B cell (primary cell): ENCODE measurements around the gene UTP25. TPM values are rescaled to one million over a fixed set of nuclear protein-coding genes. Genes with fewer than 3 reads are reported as not detected.

Source experiments
- ATAC-seq: fragments of 200-7000 bp; cut with Tn5 transposase; one replicate; pipeline ENCODE4 v1.10.0; 2021; ENCODE audit warnings: low read depth, mild to moderate bottlenecking, moderate number of reproducible peaks, moderate library complexity
- CTCF ChIA-PET: fragments of 350-600 bp; sonication (Branson Sonifier 250); formaldehyde crosslinking; loops from one replicate; lab custom pipeline; 2021; ENCODE audit warnings: antibody characterized with exemption, inconsistent platforms; lab: Charles Lee
- POLR2A ChIA-PET: fragments of 350-600 bp; sonication (Branson Sonifier 250); formaldehyde crosslinking; loops from one replicate; lab custom pipeline; 2021; ENCODE audit warnings: antibody characterized with exemption; lab: Charles Lee
- DNase-seq: peaks from one replicate; pipeline ENCODE4 v3.0.0; 2013
- H2AFZ ChIP-seq: 2 replicates; pipeline ENCODE4 v1.6.1; 2012; ENCODE audit warnings: mild to moderate bottlenecking, low read depth, low read length; ENCODE audit not compliant: insufficient read depth, poor library complexity, severe bottlenecking
- H3K27ac ChIP-seq, 2 donors: 1 replicate in 1 of 2; 2 replicates in 1 of 2; pipeline ENCODE4 v1.5.1; 2012 to 2013; ENCODE audit warnings: low read length in 2 of 2, mild to moderate bottlenecking in 2 of 2, moderate library complexity in 1 of 2
- H3K27me3 ChIP-seq, 4 experiments: fragments of 200-600 bp in 1 of 4; sonication (generic) in 1 of 4; replicated peaks in 1 of 4; 1 replicate in 2 of 4; 2 replicates in 2 of 4; pipeline versions ENCODE4 v1.6.1 to v1.7.0; 2013 to 2016; ENCODE audit warnings: low read length in 3 of 4, mild to moderate bottlenecking in 2 of 4, mixed read lengths in 1 of 4, moderate library complexity in 1 of 4; ENCODE audit not compliant: insufficient read depth in 4 of 4, control insufficient read depth in 3 of 4; ENCODE audit errors: control extremely low read depth in 1 of 4
- H3K36me3 ChIP-seq, 2 experiments: replicated peaks in 1 of 2; 1 replicate in 1 of 2; 2 replicates in 1 of 2; pipeline versions ENCODE4 v1.6.1 to v1.7.1; 2013; ENCODE audit warnings: low read length in 1 of 2; ENCODE audit not compliant: insufficient read depth in 2 of 2, control insufficient read depth in 1 of 2; ENCODE audit errors: control extremely low read depth in 1 of 2, extremely low read depth in 1 of 2
- H3K4me1 ChIP-seq, 2 donors: fragments of 200-600 bp in 1 of 2; sonication (generic) in 1 of 2; 1 replicate in 1 of 2; 2 replicates in 1 of 2; pipeline versions ENCODE4 v1.5.1 to v1.6.1; 2013 to 2017; ENCODE audit warnings: low read length in 2 of 2; ENCODE audit not compliant: control insufficient read depth in 2 of 2, insufficient read depth in 2 of 2
- H3K4me2 ChIP-seq: replicated peaks from 2 replicates; pipeline ENCODE3; 2012; ENCODE audit warnings: mild to moderate bottlenecking, low read depth, low read length; ENCODE audit not compliant: poor library complexity, severe bottlenecking
- H3K4me3 ChIP-seq, 5 experiments: fragments of 200-600 bp in 1 of 5; sonication (generic) in 1 of 5; 1 replicate in 3 of 5; 2 replicates in 2 of 5; pipeline versions ENCODE4 v1.5.1 to v1.7.0; 2011 to 2016; ENCODE audit warnings: low read length in 4 of 5, mild to moderate bottlenecking in 4 of 5, low read depth in 2 of 5, control low read depth in 1 of 5, moderate library complexity in 1 of 5; ENCODE audit not compliant: insufficient read depth in 1 of 5; ENCODE audit errors: control extremely low read depth in 1 of 5, extremely low read depth in 1 of 5
- H3K79me2 ChIP-seq: fragments of 200-600 bp; sonication (generic); one replicate; pipeline ENCODE4 v1.6.0; 2016; ENCODE audit warnings: low read length; ENCODE audit not compliant: control insufficient read depth, insufficient read depth
- H3K9ac ChIP-seq: fragments of 200-600 bp; sonication (generic); 2 replicates; pipeline ENCODE4 v1.6.1; 2017; ENCODE audit warnings: mild to moderate bottlenecking, low read length, moderate library complexity
- H3K9me3 ChIP-seq, 3 donors: one replicate each; pipeline versions ENCODE4 v1.6.1 to v1.7.1; 2013; ENCODE audit warnings: low read length in 2 of 3; ENCODE audit not compliant: control insufficient read depth in 2 of 3, insufficient read depth in 1 of 3; ENCODE audit errors: control extremely low read depth in 1 of 3
- H4K20me1 ChIP-seq: 2 replicates; pipeline ENCODE4 v1.6.0; 2012; ENCODE audit warnings: mild to moderate bottlenecking, low read length; ENCODE audit not compliant: insufficient read depth, control insufficient read depth, poor library complexity, severe bottlenecking
- H3K27ac Mint-ChIP-seq: one replicate; pipeline ENCODE4 v1.8.0; 2021; ENCODE audit warnings: mixed read lengths
- H3K27me3 Mint-ChIP-seq: one replicate; pipeline ENCODE4 v1.8.0; 2021; ENCODE audit warnings: mixed read lengths
- H3K4me1 Mint-ChIP-seq: one replicate; pipeline ENCODE4 v1.8.0; 2021; ENCODE audit warnings: mixed read lengths
- H3K4me3 Mint-ChIP-seq: one replicate; pipeline ENCODE4 v1.8.0; 2021; ENCODE audit warnings: mixed read lengths
- H3K9me3 Mint-ChIP-seq: one replicate; pipeline ENCODE4 v1.8.0; 2022; ENCODE audit warnings: mixed read lengths; ENCODE audit not compliant: insufficient read depth
- CTCF ChIP-seq: fragments of 200-600 bp; IDR thresholded peaks from one replicate; pipeline ENCODE4 v1.8.0; 2022; ENCODE audit warnings: antibody characterized with exemption, mild to moderate bottlenecking
- EZH2 ChIP-seq: IDR thresholded peaks from 2 replicates; pipeline ENCODE4 v1.6.1; 2012; ENCODE audit warnings: borderline replicate concordance, low read depth, mild to moderate bottlenecking, moderate library complexity, low read length; ENCODE audit not compliant: insufficient read depth, poor library complexity, severe bottlenecking
- WGBS: methylation state at CpG from one replicate; pipeline ENCODE4 v1.1.5; 2013; ENCODE audit warnings: missing lambda C conversion rate; ENCODE audit not compliant: insufficient coverage; 5-methylcytosine and 5-hydroxymethylcytosine counted together
- intact Hi-C: fragments of 100-400 bp; cut with micrococcal nuclease; formaldehyde crosslinking; loops from one replicate; pipeline ENCODE4 v1.10.0; 2022
- polyA plus RNA-seq: library from polyadenylated mRNA; depleted of rRNA; stranded (reverse); fragments of >200 nt; gene quantifications from 2 replicates; pipeline ENCODE4 v1.2.3, GENCODE V29; 2012
- total RNA-seq, 2 donors: library from RNA; stranded (reverse); fragments of 120-200 nt in 1 of 2; gene quantifications; 1 replicate in 1 of 2; 2 replicates in 1 of 2; pipeline versions ENCODE4 v1.2.3 to v1.2.4, GENCODE V29; 2013 to 2022

The UTP25 gene
- total and polyA plus RNA-seq, 2 donors (not counting 1 experiment from before 2014, with no cell fraction given) = 6.2 to 16.6 TPM

DNA sequence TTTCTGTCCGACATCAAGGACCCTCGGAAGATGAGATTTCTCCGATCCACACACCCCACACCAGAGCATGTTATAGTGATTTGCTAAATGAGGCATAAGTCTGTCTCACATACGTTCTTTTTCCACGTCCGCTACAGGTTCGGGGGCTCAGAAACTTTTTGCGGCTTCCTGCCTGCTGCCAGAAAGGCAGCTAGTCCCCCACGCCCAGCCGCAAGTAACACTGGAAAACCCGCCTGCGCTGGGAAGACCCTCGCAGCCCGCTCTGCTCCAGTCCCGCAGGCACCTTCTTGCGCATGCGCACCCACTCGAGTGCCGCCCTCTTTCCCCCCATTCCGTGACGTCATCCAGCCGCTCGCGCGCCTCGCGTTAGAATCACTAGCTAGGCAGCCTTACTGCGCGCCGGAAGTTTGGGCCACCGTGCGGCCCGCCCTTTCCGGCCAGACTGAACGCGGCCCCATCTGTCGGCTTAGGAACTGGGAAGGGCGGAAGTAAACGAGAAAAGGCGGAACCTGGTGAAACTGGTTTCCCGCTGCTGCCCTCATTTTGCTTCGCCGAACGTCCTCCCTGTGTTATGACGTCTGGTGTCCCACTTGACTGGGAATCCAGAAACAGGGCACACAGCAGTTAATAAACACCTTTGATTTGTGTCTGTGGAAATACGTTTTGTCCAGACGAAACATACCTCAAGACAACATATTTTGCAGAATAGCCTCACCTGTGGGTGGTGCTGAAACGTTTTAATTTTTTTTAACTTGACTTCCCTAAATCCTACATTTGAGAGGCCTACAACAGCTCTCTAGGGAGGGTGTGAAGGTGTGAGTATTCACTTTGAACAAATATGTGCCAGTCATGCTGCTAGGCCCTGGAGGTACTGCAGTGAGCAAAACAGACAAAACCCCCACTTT, 43.3 kb upstream of the UTP25 start, which contains the start of gene C1orf74:
Gene C1orf74 (minus strand): TSS at position 295 of the 905 bp plus-strand sequence. CDS start 925 bp downstream, outside the sequence.
- Histone ChIP-seq H3K27ac (peak within 1 kb of the TSS; percentile 86 to 90), H3K9me3 (peaks cover 0 to 3% (median 0%) of the 10 kb centered on the region in 3 donors), H4K20me1 (no peaks in the 10 kb centered on the region), H3K4me2 (peak within 1 kb of the TSS; percentile 82), H3K36me3 (peaks cover 0 to 32% of the 10 kb centered on the region in 2 experiments), H3K27me3 (peaks cover 0 to 12% (median 1%) of the 10 kb centered on the region in 4 experiments), H3K79me2 (peaks cover 4% of the 10 kb centered on the region), H3K4me1 (peaks cover 14 to 20% of the 10 kb centered on the region in 2 donors), H2AFZ (peak within 1 kb of the TSS; percentile 87), H3K9ac (peak within 1 kb of the TSS; percentile 75), H3K4me3 (peak within 1 kb of the TSS; percentile 54 to 90 (median 79))
- Mint-ChIP-seq H3K27ac (peak within 1 kb of the TSS; percentile 95), H3K4me1 (peaks cover 25% of the 10 kb centered on the region), H3K27me3 (peaks cover 4% of the 10 kb centered on the region), H3K9me3 (peaks cover 2% of the 10 kb centered on the region), H3K4me3 (peak within 1 kb of the TSS; percentile 92)
- ATAC-seq = peak; percentile 98
- DNase-seq = peak; percentile 99
- POLR2A ChIA-PET = interaction anchor here (0.8 to 2.0 kb wide), 7 partner anchors 10 to 43 kb away, joined by 3 to 12 read pairs (median 3); partner anchors contain the start of genes IRF6, TRAF3IP3 and UTP25
- CTCF ChIA-PET = interaction anchor here (0.7 to 5.0 kb wide), 7 partner anchors 16 to 43 kb away, joined by 3 to 31 read pairs (median 6); partner anchors contain the start of genes TRAF3IP3 and UTP25
- under 1% methylated on average over 43 of the region's 48 CpGs for WGBS
- intact Hi-C loops = loop anchor here (1.0 kb wide), 6 partner anchors 10 to 43 kb away; partner anchors contain the start of genes IRF6, TRAF3IP3 and UTP25
- TF ChIP-seq CTCF (no peak), EZH2 (no peak)
